Measurements from ENCODE around the gene MAGI2.

Gene MAGI2

DNA sequence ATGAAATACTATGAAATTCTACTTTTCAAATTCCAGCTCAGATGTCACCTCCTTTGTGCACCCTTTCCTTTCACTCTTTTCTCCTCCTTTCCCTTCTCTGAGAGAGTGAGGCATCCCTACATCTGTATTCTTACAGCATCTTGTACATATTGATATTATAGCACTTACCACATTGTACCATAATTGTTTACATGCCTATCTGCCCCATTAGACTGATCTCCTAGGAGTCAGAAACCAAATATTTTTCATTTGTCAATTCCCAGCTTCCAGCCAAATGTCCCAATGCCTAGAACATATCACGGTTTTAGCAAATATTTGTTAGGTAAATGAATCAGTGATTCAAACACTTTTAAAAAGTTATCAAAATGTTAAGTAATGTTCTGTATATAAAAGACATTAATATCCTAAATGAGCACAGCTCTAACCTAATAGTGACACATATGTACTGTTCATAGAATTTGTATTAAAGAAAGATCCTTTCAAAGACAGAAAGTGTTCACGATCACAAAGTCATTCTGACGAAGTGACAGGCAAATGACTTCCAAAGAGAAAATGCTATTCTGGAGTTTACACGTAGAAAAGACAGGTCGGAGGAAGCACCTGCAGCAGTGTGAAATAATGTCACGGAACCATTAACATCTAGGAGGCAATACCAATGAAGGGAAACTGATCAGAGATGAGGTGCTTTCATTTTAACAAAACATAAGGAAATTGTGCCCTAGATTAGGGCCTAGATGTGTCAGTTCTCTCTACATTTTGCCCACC, 774.2 kb downstream of the MAGI2 start:
- no peak for DNase-seq
- TF ChIP-seq POLR2A (IDR thresholded peaks at IDR 0.05; ENCODE audit: low read length): no peak
- TF ChIP-seq GATA1 (IDR thresholded peaks at IDR 0.05; ENCODE audit: low read depth, low read length): no peak

DNA sequence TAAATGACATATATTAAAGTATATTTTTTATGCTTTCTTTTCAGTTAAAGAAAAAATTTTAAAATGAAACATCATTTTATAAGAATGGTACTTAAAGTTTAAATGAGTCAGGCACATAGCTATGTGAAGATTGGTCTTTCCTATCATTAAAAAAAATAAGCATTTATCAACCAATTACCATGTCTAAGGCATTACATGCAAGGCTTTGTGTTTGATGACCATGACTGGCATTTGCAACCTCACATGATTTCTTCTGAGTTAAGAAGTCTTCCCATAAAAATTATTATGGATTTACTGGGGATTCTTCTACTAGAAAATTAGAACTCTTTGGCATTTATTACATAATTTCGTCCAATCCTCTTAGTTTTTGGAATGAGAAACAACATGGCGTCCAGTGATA, 776.1 kb downstream of the MAGI2 start:
- TF ChIP-seq GATA1 (IDR thresholded peaks at IDR 0.05; ENCODE audit: low read depth, low read length) (no peak), POLR2A (IDR thresholded peaks at IDR 0.05; ENCODE audit: low read length) (no peak)
- DNase-seq: no peak

DNA sequence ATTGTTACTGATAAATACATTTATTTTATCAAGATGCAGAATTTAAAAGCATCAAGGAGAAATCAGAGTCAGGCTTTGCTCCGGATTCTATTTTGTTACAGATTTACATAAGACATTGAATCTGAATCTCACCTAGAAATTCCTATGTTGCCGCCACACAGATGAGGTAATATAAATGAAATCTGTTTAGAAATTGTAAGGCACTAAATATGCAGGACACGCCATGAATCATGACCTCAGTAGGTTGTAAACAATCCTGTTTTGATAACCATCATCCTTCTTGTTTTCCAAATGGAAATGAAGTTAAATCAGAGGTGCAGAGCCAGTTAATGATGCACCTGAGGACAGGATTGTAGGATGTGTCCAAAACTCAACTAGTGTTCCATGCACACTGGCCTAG, 778.0 kb downstream of the MAGI2 start:
- no peak for DNase-seq
- TF ChIP-seq GATA1 (IDR thresholded peaks at IDR 0.05; ENCODE audit: low read depth, low read length): no peak
- TF ChIP-seq POLR2A (IDR thresholded peaks at IDR 0.05; ENCODE audit: low read length): no peak

DNA sequence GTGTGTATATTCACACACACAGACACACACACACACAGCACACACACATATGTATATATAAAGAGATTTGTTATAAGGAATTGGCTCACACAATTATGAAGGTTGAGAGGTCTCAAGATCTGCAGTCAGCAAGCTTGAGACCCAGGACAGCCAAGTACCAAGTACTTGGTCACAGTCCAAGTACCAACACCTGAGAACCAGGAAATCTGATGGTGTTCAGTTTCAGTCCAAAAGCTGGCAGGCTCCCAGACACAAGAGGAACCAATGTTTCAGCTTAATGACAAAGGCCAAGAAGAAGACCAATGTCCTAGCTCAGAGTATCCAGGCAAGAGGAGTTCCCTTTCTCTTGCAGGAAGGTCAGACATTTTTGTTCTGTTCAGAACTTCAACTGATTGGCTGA, 780.2 kb downstream of the MAGI2 start:
- TF ChIP-seq GATA1 (IDR thresholded peaks at IDR 0.05; ENCODE audit: low read depth, low read length) (no peak), POLR2A (IDR thresholded peaks at IDR 0.05; ENCODE audit: low read length) (no peak)
- DNase-seq: no peak

DNA sequence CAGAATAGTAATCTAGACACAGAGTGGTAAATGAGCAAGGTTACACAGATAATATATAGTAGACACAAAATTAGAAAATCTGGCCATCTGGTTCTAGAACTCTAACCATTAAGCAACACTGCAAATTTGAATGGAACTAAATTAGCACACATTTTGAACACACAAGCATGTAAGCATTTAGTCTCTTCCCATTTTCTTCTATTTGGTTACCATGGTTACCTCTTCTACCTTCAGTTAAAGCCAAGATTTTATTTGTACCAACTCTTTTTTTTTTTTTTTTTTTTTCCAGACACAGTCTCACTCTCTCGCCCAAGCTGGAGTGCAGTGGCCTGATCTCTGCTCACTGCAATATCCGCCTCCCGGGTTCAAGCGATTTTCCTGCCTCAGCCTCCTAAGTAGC, 790.5 kb downstream of the MAGI2 start:
- DNase-seq: no peak
- TF ChIP-seq GATA1 (IDR thresholded peaks at IDR 0.05; ENCODE audit: low read depth, low read length) (no peak), POLR2A (IDR thresholded peaks at IDR 0.05; ENCODE audit: low read length) (no peak)

DNA sequence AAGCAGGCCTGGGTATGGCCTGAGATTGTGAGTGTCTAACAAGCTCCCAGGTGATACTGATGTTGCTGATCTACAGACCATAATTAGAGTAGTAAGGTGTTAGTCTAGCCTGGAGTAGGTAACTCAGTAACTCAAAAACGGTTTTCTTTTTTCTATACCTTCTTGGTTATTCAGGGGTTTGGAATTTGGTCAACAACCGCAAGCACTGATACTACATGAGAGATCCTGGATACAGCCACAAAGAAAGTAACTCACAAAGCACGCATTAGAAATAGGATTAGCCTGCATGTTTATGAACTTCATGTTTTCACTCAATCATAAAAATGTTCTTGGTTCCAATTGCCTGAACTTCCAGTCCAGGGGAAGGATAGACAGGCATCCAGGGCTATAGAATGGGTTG, 803.5 kb downstream of the MAGI2 start:
- no peak for DNase-seq
- TF ChIP-seq POLR2A (IDR thresholded peaks at IDR 0.05; ENCODE audit: low read length): no peak
- TF ChIP-seq GATA1 (IDR thresholded peaks at IDR 0.05; ENCODE audit: low read depth, low read length): no peak

DNA sequence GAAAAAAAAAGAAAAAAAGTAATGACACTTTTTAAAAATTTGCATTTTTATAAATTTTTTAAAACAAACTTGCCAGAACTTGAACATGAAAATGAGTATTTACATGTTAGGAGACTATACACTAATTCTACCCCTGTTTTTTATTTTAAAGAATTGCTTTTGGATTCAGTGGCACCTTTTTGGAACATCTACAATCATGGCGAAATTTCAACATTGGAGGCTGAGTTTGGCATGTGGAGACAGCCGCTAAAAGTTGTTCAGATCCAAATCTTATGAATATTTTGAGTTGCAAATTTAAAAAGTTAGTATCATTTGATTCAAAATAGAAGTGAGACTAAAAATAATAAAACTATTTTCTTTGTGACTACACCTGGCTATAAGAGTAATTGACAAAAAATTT, 804.2 kb downstream of the MAGI2 start:
- no peak for DNase-seq
- TF ChIP-seq GATA1 (IDR thresholded peaks at IDR 0.05; ENCODE audit: low read depth, low read length): no peak
- no peak for TF ChIP-seq POLR2A (IDR thresholded peaks at IDR 0.05; ENCODE audit: low read length)

DNA sequence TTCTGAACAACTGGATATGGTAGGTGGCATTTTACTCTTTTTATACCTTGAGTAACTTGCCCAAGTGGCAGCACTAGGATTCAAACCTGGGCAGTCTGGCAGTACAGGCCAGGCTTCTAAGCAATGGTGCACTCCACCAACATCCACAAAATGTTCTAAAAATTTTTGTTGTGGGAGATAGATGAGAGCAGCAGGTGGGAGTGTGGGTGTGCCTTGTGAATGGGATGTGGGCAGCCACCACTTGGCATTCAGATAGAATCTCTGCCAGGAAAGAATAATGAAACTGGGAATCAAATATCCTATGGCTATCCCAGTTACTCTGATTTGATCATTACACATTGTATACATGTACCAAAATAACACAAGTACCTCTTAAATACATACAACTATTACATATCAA, 810.7 kb downstream of the MAGI2 start:
- TF ChIP-seq POLR2A (IDR thresholded peaks at IDR 0.05; ENCODE audit: low read length) (no peak), GATA1 (IDR thresholded peaks at IDR 0.05; ENCODE audit: low read depth, low read length) (no peak)
- DNase-seq: no peak

DNA sequence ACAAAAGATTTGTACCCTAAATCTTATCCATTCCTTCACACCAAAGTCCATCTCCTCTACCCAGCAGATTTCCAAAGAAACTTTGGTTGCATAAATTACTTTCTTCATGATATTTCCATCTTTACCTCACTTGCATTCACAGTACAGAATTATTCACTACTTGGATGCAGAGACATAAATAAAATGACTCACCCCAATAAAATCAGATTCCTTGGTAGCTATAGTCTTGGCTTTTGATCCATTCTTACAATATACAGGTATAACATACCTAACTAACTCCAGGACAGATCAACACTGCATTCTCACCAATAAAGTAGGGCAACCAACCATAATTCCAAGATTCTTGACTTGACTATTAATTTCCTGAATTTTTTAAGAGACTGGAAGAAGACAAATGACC, 815.1 kb downstream of the MAGI2 start:
- DNase-seq: no peak
- TF ChIP-seq GATA1 (IDR thresholded peaks at IDR 0.05; ENCODE audit: low read depth, low read length): no peak
- TF ChIP-seq POLR2A (IDR thresholded peaks at IDR 0.05; ENCODE audit: low read length): no peak

DNA sequence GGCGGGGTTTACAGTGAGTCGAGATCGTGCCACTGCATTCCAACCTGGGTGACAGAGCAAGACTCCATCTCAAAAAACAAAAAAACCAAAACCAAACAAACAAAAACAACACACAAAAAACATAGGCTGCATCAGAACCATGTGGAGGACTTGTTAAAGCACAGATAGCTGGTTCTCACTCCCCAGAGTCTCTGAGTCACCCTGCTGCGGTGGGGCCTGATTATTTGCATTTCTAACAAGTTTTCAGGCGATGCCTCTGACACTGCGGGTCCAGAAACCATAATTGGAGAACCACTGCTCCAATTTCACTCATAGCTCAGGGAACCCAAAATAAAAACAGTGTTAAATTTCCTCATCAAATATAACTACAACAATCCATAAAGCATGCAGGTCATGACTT, 816.7 kb downstream of the MAGI2 start:
- TF ChIP-seq POLR2A (IDR thresholded peaks at IDR 0.05; ENCODE audit: low read length) (no peak), GATA1 (IDR thresholded peaks at IDR 0.05; ENCODE audit: low read depth, low read length) (no peak)
- DNase-seq: no peak

DNA sequence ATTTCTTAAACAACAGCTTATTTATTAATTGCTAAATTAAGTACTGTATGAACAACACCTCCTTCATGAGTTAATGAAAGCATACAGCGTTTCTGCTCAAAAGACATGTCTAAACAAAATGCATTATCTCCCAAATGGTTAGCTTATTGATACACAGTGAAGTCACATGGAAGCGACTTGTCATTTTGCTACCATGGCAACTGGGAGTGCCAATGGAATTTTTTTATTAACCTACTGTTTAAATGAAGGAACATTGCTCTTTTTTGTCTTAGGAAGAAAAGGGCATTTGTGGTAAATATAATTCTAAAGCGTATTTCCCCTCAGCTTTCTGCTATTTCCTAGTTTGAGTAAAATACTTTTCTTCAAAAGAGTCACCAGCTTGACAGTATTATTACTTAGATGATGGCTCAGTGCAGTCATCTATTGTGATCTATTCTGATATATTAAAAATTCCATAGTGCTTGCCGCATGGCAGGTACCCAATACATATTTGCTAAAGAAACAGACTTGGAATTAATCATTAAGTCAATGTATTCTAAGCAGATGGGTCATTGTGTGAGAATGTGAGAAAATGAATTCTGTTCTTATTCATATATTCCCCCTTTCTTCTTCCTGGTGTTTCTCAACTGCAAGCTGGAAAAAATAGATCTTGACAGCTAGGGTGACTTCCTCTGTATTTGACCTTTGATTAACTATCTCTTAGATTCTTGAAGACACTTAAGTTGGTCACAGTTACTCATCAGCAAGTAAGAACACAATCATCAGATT, 818.3 kb downstream of the MAGI2 start:
- no peak for DNase-seq
- TF ChIP-seq POLR2A (IDR thresholded peaks at IDR 0.05; ENCODE audit: low read length): no peak
- no peak for TF ChIP-seq GATA1 (IDR thresholded peaks at IDR 0.05; ENCODE audit: low read depth, low read length)

DNA sequence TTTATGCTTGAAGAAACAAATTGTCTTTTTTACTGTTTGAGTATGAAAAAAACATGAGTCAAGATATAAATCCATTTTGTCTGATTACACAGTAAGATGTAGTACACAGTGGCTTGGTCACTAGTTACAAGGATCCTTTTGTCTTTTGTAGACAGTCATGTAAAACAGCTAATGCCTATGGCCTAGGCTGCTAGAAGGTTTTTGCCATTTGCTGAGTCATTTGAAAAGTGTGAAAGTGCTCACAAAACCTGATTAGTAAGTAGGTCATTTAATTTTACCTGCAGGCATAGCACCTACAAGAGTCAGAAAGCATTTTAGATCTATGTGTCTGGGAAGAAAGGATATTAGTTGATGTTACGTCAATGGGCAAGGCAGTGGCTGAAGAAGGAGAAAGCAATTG, 819.4 kb downstream of the MAGI2 start:
- DNase-seq: no peak
- no peak for TF ChIP-seq GATA1 (IDR thresholded peaks at IDR 0.05; ENCODE audit: low read depth, low read length)
- no peak for TF ChIP-seq POLR2A (IDR thresholded peaks at IDR 0.05; ENCODE audit: low read length)

DNA sequence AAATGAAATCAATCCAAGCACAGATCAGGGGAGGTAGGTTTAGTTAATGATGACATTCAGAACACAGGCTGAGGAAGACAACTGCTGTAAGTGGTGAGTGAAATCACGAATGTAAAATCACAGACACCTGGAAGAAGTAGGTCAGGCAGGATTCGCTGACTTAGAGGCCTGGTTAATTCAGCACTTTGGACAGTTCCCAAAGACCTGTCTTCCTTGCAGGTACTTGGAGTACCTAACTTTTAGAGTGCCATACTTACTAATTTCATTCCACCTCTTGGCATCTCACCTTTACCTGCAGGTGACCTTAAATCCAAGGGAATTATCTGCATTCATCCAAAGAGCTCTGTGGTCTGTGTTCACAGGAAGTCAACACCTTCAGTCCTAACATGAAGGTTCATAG, 832.5 kb downstream of the MAGI2 start:
- peak; percentile 1 to 7 for DNase-seq
- no peak for TF ChIP-seq GATA1 (IDR thresholded peaks at IDR 0.05; ENCODE audit: low read depth, low read length)
- no peak for TF ChIP-seq POLR2A (IDR thresholded peaks at IDR 0.05; ENCODE audit: low read length)

DNA sequence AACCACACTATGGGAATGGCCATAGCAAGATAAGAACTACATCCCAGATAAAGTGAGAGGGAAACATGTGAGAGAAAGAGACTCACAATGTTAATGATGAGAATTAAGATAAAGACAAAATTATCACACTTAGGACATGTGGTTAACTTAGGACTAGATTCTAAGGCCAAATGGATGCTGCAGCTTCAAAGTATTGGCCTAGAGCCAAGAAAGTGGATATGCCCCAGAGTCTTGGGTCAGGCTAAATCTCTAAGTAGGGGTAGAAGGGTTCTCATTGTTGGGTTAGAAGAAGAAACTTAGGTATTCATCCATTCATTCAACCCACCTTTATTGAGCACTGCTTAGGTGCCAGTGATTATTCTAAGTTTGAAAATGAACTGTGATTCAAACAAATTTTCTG, 836.9 kb downstream of the MAGI2 start:
- TF ChIP-seq POLR2A (IDR thresholded peaks at IDR 0.05; ENCODE audit: low read length) (no peak), GATA1 (IDR thresholded peaks at IDR 0.05; ENCODE audit: low read depth, low read length) (no peak)
- DNase-seq: peak in 1 of 2 experiments; percentile 2

DNA sequence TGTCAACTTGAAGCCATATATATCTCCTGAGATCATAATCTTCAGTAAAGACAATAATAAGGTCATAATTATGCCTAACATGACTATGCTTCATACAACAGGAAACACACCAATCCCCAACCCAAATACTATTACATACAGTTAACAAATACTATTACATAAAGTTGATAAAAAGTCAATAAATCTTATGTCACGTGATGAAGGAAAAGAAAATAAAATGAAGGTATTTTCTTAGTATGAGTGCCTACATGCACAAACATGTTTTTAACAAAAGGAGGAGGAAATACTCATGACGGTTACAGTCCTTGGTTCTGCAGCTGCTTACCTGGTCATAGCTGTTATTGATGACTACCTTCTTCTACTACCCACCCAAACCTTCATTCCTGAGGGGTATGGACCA, 844.2 kb downstream of the MAGI2 start:
- DNase-seq: no peak
- TF ChIP-seq GATA1 (IDR thresholded peaks at IDR 0.05; ENCODE audit: low read depth, low read length): no peak
- TF ChIP-seq POLR2A (IDR thresholded peaks at IDR 0.05; ENCODE audit: low read length): no peak
